Prostate gland (tissue), 2 donors: ENCODE measurements around the gene PKNOX2. TPM values are rescaled to one million over a fixed set of nuclear protein-coding genes. Genes with fewer than 3 reads are reported as not detected.

ENCODE experiments used
- DNase-seq: peaks from one replicate; pipeline ENCODE4 v3.0.0-alpha.2; 2019; ENCODE audit warnings: low spot score
- H3K27ac ChIP-seq, 2 donors: fragments of 200-600 bp; sonication (generic); 2 replicates each; pipeline ENCODE4 v1.5.1; 2017 to 2019
- H3K27me3 ChIP-seq: fragments of 200-600 bp; sonication (generic); replicated peaks from 2 replicates; pipeline ENCODE4 v1.5.1; 2019; ENCODE audit not compliant: insufficient read depth
- H3K36me3 ChIP-seq, 2 donors: fragments of 200-600 bp; sonication (generic); 1 replicate in 1 of 2; 2 replicates in 1 of 2; pipeline versions ENCODE4 v1.5.1 to v1.8.1; 2017 to 2019
- H3K4me1 ChIP-seq: fragments of 200-600 bp; sonication (generic); replicated peaks from 2 replicates; pipeline ENCODE4 v1.5.1; 2019
- H3K4me3 ChIP-seq, 2 donors: fragments of 200-600 bp; sonication (generic); 2 replicates each; pipeline ENCODE4 v1.5.1; 2017 to 2019
- H3K9me3 ChIP-seq: fragments of 200-600 bp; sonication (generic); 2 replicates; pipeline ENCODE4 v1.5.1; 2017
- POLR2A ChIP-seq: fragments of 450-650 bp; IDR thresholded peaks from one replicate; pipeline ENCODE4 v1.6.1; 2016; ENCODE audit warnings: antibody characterized with exemption, mild to moderate bottlenecking
- POLR2AphosphoS5 ChIP-seq: sonication (generic); formaldehyde crosslinking; IDR thresholded peaks from one replicate; pipeline ENCODE4 v1.6.1; 2017; ENCODE audit warnings: antibody characterized with exemption
- WGBS: methylation state at CpG from one replicate; pipeline ENCODE4 v1.1.5; 2018; 5-methylcytosine and 5-hydroxymethylcytosine counted together
- intact Hi-C: fragments of 100-400 bp; cut with DNase I; formaldehyde crosslinking; loops from one replicate; pipeline ENCODE4 v1.14.2; 2022
- total RNA-seq, 2 donors: library from RNA; depleted of rRNA; stranded (reverse); fragments of >200 nt; gene quantifications; one replicate each; pipeline ENCODE4 v1.1.0, GENCODE V29; 2016
- TF ChIP-seq, protein P1 (sequence below), 4 experiments: fragments of 200-600 bp in 2 of 4; fragments of 450-650 bp in 2 of 4; sonication (generic) in 2 of 4; IDR thresholded peaks; 1 replicate in 3 of 4; 2 replicates in 1 of 4; pipeline ENCODE4 v1.5.1; 2016 to 2019; ENCODE audit warnings: antibody characterized with exemption in 4 of 4, mild to moderate bottlenecking in 2 of 4, moderate library complexity in 2 of 4

Gene PKNOX2, protein sequence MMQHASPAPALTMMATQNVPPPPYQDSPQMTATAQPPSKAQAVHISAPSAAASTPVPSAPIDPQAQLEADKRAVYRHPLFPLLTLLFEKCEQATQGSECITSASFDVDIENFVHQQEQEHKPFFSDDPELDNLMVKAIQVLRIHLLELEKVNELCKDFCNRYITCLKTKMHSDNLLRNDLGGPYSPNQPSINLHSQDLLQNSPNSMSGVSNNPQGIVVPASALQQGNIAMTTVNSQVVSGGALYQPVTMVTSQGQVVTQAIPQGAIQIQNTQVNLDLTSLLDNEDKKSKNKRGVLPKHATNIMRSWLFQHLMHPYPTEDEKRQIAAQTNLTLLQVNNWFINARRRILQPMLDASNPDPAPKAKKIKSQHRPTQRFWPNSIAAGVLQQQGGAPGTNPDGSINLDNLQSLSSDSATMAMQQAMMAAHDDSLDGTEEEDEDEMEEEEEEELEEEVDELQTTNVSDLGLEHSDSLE
- 10 to 100 TPM; 12.3 to 14.7 TPM for total RNA-seq

DNA sequence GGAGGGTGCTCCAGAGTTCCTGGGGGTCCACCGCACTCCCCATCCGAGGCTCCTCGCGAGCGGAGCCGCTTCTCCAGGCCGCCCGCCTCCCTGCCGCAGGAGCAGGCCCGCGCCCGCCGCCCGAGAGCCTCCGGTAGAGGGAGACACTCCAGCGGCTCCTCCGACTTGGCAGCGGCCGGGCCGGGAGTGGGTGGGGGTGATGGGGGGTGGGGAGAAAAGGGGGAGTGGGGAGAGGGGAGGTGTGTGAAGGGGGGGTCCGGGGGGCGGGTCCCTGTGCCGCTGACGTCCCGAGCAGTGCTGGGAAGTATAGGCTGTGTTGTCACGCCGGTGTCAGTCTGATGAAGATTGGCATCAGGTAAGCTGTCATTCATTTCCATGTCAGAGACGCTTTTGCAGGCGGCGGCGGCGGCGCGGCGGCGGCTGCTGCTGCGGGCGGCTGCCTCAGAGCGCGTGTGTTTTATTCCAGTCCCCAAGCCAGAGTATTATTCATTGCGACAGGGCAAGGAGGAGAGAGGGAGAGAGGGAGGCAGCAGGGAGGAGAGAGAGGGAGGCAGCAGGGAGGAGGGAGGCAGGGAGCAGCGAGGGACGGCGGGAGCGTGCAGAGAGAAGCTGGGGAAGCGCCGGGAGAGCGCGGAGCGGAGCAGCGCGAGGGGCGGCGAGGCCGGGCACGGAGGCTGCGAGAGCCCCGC is at the start of gene PKNOX2:
Gene PKNOX2 (plus strand): TSS at position 330 of the 689 bp plus-strand sequence. CDS start 186,555 bp downstream, outside the sequence.
- Histone ChIP-seq H3K27me3 (no peaks in the 10 kb centered on the region), H3K4me3 (peak within 1 kb of the TSS; percentile 60 to 69), H3K36me3 (no peaks in the 10 kb centered on the region), H3K4me1 (peaks cover 10% of the 10 kb centered on the region), H3K9me3 (no peaks in the 10 kb centered on the region), H3K27ac (peak within 1 kb of the TSS; percentile 85 to 88)
- under 1% methylated on average over 49 of the region's 58 CpGs for WGBS
- peak; percentile 54 for TF ChIP-seq POLR2AphosphoS5
- TF ChIP-seq POLR2A = peak; percentile 6
- TF ChIP-seq, protein P1, sequence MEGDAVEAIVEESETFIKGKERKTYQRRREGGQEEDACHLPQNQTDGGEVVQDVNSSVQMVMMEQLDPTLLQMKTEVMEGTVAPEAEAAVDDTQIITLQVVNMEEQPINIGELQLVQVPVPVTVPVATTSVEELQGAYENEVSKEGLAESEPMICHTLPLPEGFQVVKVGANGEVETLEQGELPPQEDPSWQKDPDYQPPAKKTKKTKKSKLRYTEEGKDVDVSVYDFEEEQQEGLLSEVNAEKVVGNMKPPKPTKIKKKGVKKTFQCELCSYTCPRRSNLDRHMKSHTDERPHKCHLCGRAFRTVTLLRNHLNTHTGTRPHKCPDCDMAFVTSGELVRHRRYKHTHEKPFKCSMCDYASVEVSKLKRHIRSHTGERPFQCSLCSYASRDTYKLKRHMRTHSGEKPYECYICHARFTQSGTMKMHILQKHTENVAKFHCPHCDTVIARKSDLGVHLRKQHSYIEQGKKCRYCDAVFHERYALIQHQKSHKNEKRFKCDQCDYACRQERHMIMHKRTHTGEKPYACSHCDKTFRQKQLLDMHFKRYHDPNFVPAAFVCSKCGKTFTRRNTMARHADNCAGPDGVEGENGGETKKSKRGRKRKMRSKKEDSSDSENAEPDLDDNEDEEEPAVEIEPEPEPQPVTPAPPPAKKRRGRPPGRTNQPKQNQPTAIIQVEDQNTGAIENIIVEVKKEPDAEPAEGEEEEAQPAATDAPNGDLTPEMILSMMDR (IDR thresholded peaks at IDR 0.05) = peak; percentile 41 to 76 (median 58)
- intact Hi-C loops = loop anchor here (2.0 to 10.0 kb wide), 4 partner anchors 53 to 240 kb away; no protein-coding TSS in a partner anchor
- DNase-seq = peak; percentile 69

DNA sequence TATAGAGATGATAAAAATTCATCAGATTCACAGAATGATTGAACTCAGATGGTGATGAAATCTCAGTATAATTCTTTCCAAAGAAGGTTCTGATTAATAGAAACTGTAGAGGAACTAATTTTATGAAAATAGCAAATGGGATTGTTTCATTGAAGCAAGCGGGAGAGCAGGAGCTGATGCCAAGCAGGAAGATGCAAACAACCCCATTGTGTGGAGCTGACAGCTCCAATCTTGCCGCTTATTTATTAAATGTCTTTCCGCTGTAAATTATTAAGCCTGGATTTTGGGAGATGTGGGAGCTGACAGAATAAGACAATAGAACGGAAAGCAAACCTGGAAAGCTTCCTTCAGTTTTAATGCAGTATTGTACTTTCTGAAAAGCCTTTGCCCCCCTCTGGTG is 47.1 kb upstream of the PKNOX2 start:
- WGBS = 31% methylated on average over 4 of the region's 4 CpGs
- Histone ChIP-seq H3K4me1 (no peaks in the 10 kb centered on the region), H3K27ac (no peak overlapping the region), H3K27me3 (no peaks in the 10 kb centered on the region), H3K9me3 (no peaks in the 10 kb centered on the region), H3K36me3 (no peaks in the 10 kb centered on the region), H3K4me3 (no peak overlapping the region)
- intact Hi-C loops = no loop called here
- TF ChIP-seq POLR2AphosphoS5 (no peak), POLR2A (no peak)
- TF ChIP-seq, protein P1 (IDR thresholded peaks at IDR 0.05) = no peak
- DNase-seq = no peak

DNA sequence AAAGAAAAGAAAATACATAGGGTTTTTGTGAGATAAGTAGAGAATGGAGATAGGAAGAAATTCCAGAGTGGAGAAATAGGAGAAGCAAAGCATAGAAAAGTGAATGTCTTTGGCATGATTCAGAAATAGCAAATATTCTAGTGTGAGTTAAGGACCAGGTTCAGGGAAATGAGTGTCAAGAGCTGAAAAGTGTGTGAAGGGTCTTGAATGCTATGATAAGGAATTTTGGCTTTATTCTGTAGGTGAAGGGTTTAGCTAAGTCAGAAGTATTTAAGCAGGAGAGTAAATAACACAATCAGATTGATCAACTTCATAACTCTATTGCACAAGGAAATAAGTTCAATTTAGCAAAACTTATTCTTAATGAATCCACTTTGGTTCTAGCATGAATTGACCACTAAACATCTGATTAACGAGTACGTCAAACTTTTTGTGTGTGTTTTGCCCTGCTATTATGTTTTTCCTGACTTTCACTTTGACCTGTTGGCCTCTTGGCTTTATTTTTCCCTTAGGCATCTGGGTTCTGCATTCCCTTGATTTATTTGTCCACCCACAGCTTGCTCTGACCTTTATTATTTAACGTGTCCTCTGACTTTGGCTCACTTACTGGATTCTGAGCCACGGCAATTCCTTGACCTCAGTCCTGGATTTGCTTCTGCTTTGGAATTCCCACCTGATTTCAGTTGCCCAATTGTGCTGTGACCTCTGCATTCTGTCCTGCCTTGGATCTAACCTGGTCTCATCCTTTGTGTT is 41.2 kb upstream of the PKNOX2 start:
- 86% methylated on average over 4 of the region's 4 CpGs for WGBS
- TF ChIP-seq, protein P1 (IDR thresholded peaks at IDR 0.05) = no peak
- TF ChIP-seq POLR2A = no peak
- TF ChIP-seq POLR2AphosphoS5 = no peak
- Histone ChIP-seq H3K36me3 (no peaks in the 10 kb centered on the region), H3K27ac (no peak overlapping the region), H3K9me3 (no peaks in the 10 kb centered on the region), H3K4me3 (no peak overlapping the region), H3K27me3 (no peaks in the 10 kb centered on the region), H3K4me1 (no peaks in the 10 kb centered on the region)
- no peak for DNase-seq
- intact Hi-C loops = no loop called here

DNA sequence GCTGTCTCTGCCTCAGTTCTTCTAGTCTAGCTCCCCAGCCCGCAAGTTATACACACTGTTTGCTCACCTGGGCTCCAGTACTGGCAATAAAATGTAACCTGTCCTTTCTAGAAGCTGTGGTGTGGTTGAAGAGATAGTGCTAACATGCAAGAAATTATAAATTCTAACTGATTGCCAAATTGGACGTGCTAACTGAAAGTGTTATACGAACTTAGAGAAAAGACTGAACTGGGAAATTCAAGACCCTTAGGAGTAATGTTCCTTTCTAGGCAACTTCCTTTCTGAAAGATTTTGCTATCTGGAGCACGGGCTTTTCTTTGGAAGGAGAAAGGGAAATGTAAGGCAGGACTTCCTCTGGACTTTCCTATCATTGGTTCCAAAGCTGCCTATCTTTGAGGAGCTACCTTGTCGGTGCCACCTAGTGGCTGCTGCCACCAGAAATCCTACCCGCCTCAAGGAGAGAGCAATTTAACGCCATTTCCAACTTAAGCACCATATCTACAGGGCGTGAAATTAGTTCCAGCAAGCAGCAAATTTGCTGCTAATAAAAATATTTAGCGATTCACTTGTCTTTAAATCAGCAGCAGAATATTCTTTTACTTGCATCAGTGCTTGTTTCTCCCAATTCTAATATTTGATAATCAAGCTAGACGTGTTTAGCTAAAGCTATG is 40.5 kb upstream of the PKNOX2 start:
- H3K4me3 ChIP-seq = no peak overlapping the region
- H3K9me3 ChIP-seq = no peaks in the 10 kb centered on the region
- 63% methylated on average over 10 of the region's 10 CpGs for WGBS
- DNase-seq = no peak
- TF ChIP-seq, protein P1 (IDR thresholded peaks at IDR 0.05) = peak in 3 of 4 experiments; percentile 5 to 28 (median 13)
- TF ChIP-seq POLR2A = no peak
- peak; percentile 18 for TF ChIP-seq POLR2AphosphoS5
- no peaks in the 10 kb centered on the region for H3K27me3 ChIP-seq
- no peak overlapping the region for H3K27ac ChIP-seq
- H3K36me3 ChIP-seq = no peaks in the 10 kb centered on the region
- intact Hi-C loops = no loop called here
- no peaks in the 10 kb centered on the region for H3K4me1 ChIP-seq
